Liver (tissue), 9 donors: ENCODE data around the gene ZMYND12. TPM values are rescaled to one million over a fixed set of nuclear protein-coding genes. Genes with fewer than 3 reads are reported as not detected.

ENCODE experiments used
- DNase-seq: peaks from one replicate; pipeline ENCODE4 v3.0.0-alpha.2; 2017; ENCODE audit warnings: low spot score
- H3K27ac ChIP-seq, 2 donors: one replicate each; pipeline ENCODE4 v1.7.0; 2013; ENCODE audit warnings: inconsistent platforms in 2 of 2, low read length in 2 of 2, control low read depth in 1 of 2, low read depth in 1 of 2, mild to moderate bottlenecking in 1 of 2
- H3K27me3 ChIP-seq, 4 donors: one replicate each; pipeline versions ENCODE4 v1.6.1 to v1.7.0; 2013; ENCODE audit warnings: low read length in 3 of 4, inconsistent platforms in 1 of 4, mild to moderate bottlenecking in 1 of 4, moderate library complexity in 1 of 4; ENCODE audit not compliant: control insufficient read depth in 4 of 4, insufficient read depth in 4 of 4
- H3K36me3 ChIP-seq, 4 donors: one replicate each; pipeline versions ENCODE4 v1.6.1 to v1.7.0; 2013; ENCODE audit warnings: low read length in 3 of 4, mild to moderate bottlenecking in 3 of 4, low read depth in 1 of 4, moderate library complexity in 1 of 4; ENCODE audit not compliant: control insufficient read depth in 4 of 4, insufficient read depth in 3 of 4
- H3K4me1 ChIP-seq, 4 donors: one replicate each; pipeline versions ENCODE4 v1.6.1 to v1.7.0; 2013; ENCODE audit warnings: low read length in 3 of 4, mild to moderate bottlenecking in 3 of 4, moderate library complexity in 1 of 4; ENCODE audit not compliant: control insufficient read depth in 4 of 4, insufficient read depth in 4 of 4
- H3K4me3 ChIP-seq, 3 donors: one replicate each; pipeline versions ENCODE4 v1.6.1 to v1.7.0; 2013; ENCODE audit warnings: low read length in 3 of 3, control low read depth in 1 of 3, low read depth in 1 of 3, mild to moderate bottlenecking in 1 of 3
- H3K9ac ChIP-seq, 2 donors: one replicate each; pipeline ENCODE4 v1.7.0; 2013; ENCODE audit warnings: low read length in 2 of 2, mild to moderate bottlenecking in 2 of 2, moderate library complexity in 2 of 2, control low read depth in 1 of 2, low read depth in 1 of 2
- H3K9me3 ChIP-seq, 4 donors: one replicate each; pipeline versions ENCODE4 v1.6.1 to v1.7.0; 2013; ENCODE audit warnings: low read length in 3 of 4; ENCODE audit not compliant: control insufficient read depth in 4 of 4
- EGR1 ChIP-seq, 2 donors: IDR thresholded peaks; 2 replicates each; pipeline ENCODE4 v1.6.1; 2016 to 2018; ENCODE audit warnings: antibody characterized with exemption in 2 of 2, low read depth in 2 of 2
- FOXA1 ChIP-seq: IDR thresholded peaks from 2 replicates; pipeline ENCODE4 v1.6.1; 2016; ENCODE audit warnings: antibody characterized with exemption
- FOXA2 ChIP-seq: IDR thresholded peaks from 2 replicates; pipeline ENCODE4 v1.6.1; 2016; ENCODE audit warnings: antibody characterized with exemption
- HNF4A ChIP-seq, 2 donors: conservative IDR thresholded peaks; 2 replicates each; pipeline ENCODE4 v1.6.1; 2016; ENCODE audit warnings: antibody characterized with exemption in 2 of 2, mild to moderate bottlenecking in 2 of 2
- NR2F2 ChIP-seq: IDR thresholded peaks from 2 replicates; pipeline ENCODE4 v1.6.1; 2016; ENCODE audit warnings: antibody characterized with exemption
- RAD21 ChIP-seq, 2 donors: IDR thresholded peaks; 2 replicates each; pipeline ENCODE4 v1.6.1; 2016; ENCODE audit warnings: antibody characterized with exemption in 2 of 2, mild to moderate bottlenecking in 2 of 2
- RXRA ChIP-seq, 2 donors: IDR thresholded peaks; 2 replicates each; pipeline ENCODE4 v1.6.1; 2017 to 2018; ENCODE audit warnings: antibody characterized with exemption in 2 of 2, mild to moderate bottlenecking in 1 of 2
- SP1 ChIP-seq: IDR thresholded peaks from 2 replicates; pipeline ENCODE4 v1.6.1; 2018; ENCODE audit warnings: antibody characterized with exemption, mild to moderate bottlenecking
- YY1 ChIP-seq: IDR thresholded peaks from 2 replicates; pipeline ENCODE4 v1.6.1; 2016; ENCODE audit warnings: antibody characterized with exemption, mild to moderate bottlenecking
- WGBS: extraction: QIAGEN DNeasy Blood & Tissue Kit; methylation state at CpG from one replicate; pipeline ENCODE4 v1.1.7; 2013; 5-methylcytosine and 5-hydroxymethylcytosine counted together
- polyA plus RNA-seq, 2 donors: library from polyadenylated mRNA; stranded (reverse) in 1 of 2; unstranded in 1 of 2; fragments of 200-250 nt in 1 of 2; fragments of >200 nt in 1 of 2; fragmentation: Nextera tagmentation in 1 of 2; extraction: Ambion mirVana in 1 of 2; gene quantifications; one replicate each; pipeline versions ENCODE4 v1.2.1 to v1.2.3, GENCODE V29; 2013 to 2015
- total RNA-seq, 2 donors: library from RNA; depleted of rRNA; stranded (reverse); fragments of >200 nt; gene quantifications; one replicate each; pipeline ENCODE4 v1.2.3, GENCODE V29; 2014
- TF ChIP-seq, protein P1 (sequence below): IDR thresholded peaks from 2 replicates; pipeline ENCODE4 v1.6.1; 2016; ENCODE audit warnings: antibody characterized with exemption
- TF ChIP-seq, protein P2 (sequence below): IDR thresholded peaks from 2 replicates; pipeline ENCODE4 v1.6.1; 2016; ENCODE audit warnings: antibody characterized with exemption
- TF ChIP-seq, protein P3 (sequence below): fragments of 150-350 bp; IDR thresholded peaks from 2 replicates; pipeline ENCODE4 v1.5.1; 2017; ENCODE audit warnings: improper control_type of control experiment, low read depth, low read length; ENCODE audit not compliant: missing input control
- donor health status: healthy.
- donor health status: healthy.
- donor health status: healthy.
- donor health status: healthy.
- donor health status: healthy.

ZMYND12 gene
- total and polyA plus RNA-seq, 4 donors, result 1.3 to 3.0 (median 2.0) TPM

- H3K27ac ChIP-seq, result no peak overlapping the region
- no peaks in the 10 kb centered on the region for H3K4me1 ChIP-seq
- DNase-seq, result no peak
- H3K27me3 ChIP-seq, result peaks cover 0 to 5% (median 0%) of the 10 kb centered on the region in 4 donors
- H3K4me3 ChIP-seq, result no peak overlapping the region
- TF ChIP-seq EGR1 (IDR thresholded peaks at IDR 0.05; ENCODE audit: low read depth in 2 of 2), result no peak
- TF ChIP-seq, protein P1, sequence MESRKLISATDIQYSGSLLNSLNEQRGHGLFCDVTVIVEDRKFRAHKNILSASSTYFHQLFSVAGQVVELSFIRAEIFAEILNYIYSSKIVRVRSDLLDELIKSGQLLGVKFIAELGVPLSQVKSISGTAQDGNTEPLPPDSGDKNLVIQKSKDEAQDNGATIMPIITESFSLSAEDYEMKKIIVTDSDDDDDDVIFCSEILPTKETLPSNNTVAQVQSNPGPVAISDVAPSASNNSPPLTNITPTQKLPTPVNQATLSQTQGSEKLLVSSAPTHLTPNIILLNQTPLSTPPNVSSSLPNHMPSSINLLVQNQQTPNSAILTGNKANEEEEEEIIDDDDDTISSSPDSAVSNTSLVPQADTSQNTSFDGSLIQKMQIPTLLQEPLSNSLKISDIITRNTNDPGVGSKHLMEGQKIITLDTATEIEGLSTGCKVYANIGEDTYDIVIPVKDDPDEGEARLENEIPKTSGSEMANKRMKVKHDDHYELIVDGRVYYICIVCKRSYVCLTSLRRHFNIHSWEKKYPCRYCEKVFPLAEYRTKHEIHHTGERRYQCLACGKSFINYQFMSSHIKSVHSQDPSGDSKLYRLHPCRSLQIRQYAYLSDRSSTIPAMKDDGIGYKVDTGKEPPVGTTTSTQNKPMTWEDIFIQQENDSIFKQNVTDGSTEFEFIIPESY, result no peak
- no peak for TF ChIP-seq SP1
- no peak for TF ChIP-seq FOXA1
- TF ChIP-seq HNF4A (conservative IDR thresholded peaks at IDR 0.05), result no peak
- no peak for TF ChIP-seq YY1
- no peak for TF ChIP-seq NR2F2
- TF ChIP-seq, protein P2, sequence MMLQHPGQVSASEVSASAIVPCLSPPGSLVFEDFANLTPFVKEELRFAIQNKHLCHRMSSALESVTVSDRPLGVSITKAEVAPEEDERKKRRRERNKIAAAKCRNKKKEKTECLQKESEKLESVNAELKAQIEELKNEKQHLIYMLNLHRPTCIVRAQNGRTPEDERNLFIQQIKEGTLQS, result no peak
- TF ChIP-seq, protein P3, sequence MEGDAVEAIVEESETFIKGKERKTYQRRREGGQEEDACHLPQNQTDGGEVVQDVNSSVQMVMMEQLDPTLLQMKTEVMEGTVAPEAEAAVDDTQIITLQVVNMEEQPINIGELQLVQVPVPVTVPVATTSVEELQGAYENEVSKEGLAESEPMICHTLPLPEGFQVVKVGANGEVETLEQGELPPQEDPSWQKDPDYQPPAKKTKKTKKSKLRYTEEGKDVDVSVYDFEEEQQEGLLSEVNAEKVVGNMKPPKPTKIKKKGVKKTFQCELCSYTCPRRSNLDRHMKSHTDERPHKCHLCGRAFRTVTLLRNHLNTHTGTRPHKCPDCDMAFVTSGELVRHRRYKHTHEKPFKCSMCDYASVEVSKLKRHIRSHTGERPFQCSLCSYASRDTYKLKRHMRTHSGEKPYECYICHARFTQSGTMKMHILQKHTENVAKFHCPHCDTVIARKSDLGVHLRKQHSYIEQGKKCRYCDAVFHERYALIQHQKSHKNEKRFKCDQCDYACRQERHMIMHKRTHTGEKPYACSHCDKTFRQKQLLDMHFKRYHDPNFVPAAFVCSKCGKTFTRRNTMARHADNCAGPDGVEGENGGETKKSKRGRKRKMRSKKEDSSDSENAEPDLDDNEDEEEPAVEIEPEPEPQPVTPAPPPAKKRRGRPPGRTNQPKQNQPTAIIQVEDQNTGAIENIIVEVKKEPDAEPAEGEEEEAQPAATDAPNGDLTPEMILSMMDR, result no peak
- no peak for TF ChIP-seq RXRA (IDR thresholded peaks at IDR 0.05)
- 98% methylated on average over 1 of the region's 1 CpG for WGBS
- H3K9me3 ChIP-seq, result no peaks in the 10 kb centered on the region
- no peaks in the 10 kb centered on the region for H3K36me3 ChIP-seq
- H3K9ac ChIP-seq, result no peak overlapping the region
These were observed 51.9 kb downstream of the ZMYND12 start for GRCh38 chr1:42403880-42404400.

GRCh38 chr1:42399315-42400100, 56.3 kb downstream of the ZMYND12 start:
- Histone ChIP-seq H3K9me3 (no peaks in the 10 kb centered on the region), H3K36me3 (no peaks in the 10 kb centered on the region), H3K4me3 (no peak overlapping the region), H3K27ac (no peak overlapping the region), H3K4me1 (no peaks in the 10 kb centered on the region), H3K27me3 (no peaks in the 10 kb centered on the region), H3K9ac (no peak overlapping the region)
- TF ChIP-seq RAD21 (IDR thresholded peaks at IDR 0.05) (no peak), RXRA (IDR thresholded peaks at IDR 0.05) (no peak), FOXA2 (no peak)
- TF ChIP-seq, protein P1, result no peak
- no peak for DNase-seq
- 85% methylated on average over 10 of the region's 10 CpGs for WGBS
